ENCODE data around the gene RIPOR3.
A peak's percentile ranks its signal among the peaks of the same experiment; 100 is the strongest.
"Not testable (repeated sequence)": the region's sequence is repeated elsewhere in the genome, so short reads cannot be mapped to it uniquely, and the experiment has no call there.

RIPOR3 gene

GRCh38 chr20:50651676-50652075 lies 39.7 kb downstream of the RIPOR3 start:
- DNase-seq, result no peak

DNA sequence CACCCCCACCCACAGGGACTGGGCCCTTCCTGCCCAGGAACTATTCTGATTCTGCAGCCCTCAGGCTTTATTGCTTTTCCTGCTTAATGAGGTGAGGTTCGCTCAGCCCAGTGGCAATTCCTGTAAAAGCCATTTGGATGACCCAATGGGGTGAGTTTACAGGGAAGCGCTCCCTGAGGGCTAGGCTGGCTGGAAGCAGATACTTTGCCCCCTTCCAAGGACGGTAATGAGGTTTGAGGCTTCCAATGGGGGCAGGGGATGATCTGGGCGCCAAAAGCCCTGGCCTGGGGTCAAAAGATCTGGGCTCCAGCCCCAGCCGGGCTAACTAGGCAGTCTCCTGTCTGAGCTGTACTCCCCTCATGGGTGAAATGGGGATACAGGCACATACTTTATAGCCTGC lies 41.8 kb downstream of the RIPOR3 start:
- no peak for DNase-seq

DNA sequence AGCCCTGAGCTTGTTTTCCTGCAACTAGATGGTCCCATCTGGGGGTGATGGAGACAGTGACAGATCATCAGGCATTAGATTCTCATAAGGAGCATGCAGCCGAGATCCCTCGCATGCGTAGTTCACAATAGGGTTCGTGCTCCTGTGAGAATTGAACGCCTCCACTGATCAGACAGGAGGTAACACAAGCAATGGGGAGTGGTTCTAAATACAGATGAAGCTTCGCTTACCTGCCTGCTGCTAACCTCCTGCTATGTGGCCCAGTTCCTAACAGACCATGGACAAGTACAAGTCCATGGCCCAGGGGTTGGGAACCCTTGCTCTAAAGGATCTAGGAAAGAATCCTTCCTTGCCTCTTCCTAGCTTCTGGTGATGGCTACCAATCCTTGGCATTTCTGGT lies 42.7 kb downstream of the RIPOR3 start:
- DNase-seq, result no peak

GRCh38 chr20:50646483-50646996 lies 44.8 kb downstream of the RIPOR3 start:
- peak; percentile 71 for DNase-seq

DNA sequence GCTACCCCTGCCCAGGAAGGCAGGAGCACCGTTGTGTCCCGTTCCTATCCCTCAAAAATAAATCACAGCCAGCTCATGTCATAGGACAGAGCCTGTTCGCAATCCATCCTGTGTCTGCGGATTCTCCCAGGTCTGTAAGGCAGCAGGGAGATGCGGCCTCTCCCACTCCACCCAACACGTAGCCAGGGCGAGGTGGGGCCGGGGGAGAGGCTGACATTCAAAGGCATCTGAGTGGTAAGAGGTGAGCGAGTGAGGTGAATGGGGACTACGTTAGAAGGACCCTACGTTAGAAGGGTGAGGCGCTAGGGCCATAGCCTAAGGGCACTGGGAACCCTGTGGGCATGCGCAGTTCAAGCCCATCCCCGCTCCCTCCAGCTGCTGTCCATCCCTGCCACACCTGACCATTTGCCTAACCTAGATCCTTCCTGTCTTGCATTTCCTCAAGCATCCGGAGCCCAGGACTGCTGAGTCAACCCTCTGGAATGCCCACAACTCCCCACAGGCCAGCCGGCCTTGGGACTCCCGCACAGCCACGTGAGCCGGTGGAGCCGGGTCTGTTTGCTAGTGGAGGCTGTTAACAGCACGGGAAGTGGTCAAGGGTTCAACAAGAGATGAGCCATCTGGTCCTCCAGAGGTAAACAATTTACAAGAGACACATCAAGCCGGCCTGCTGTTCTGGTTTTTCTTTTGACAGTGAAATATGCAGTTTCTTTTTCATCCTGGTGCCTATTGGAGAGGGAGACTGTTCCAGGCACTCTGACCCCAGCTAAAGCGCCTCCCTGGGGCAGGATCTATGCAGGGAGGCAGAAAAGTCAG lies 45.9 kb downstream of the RIPOR3 start:
- peak; percentile 100 for DNase-seq

DNA sequence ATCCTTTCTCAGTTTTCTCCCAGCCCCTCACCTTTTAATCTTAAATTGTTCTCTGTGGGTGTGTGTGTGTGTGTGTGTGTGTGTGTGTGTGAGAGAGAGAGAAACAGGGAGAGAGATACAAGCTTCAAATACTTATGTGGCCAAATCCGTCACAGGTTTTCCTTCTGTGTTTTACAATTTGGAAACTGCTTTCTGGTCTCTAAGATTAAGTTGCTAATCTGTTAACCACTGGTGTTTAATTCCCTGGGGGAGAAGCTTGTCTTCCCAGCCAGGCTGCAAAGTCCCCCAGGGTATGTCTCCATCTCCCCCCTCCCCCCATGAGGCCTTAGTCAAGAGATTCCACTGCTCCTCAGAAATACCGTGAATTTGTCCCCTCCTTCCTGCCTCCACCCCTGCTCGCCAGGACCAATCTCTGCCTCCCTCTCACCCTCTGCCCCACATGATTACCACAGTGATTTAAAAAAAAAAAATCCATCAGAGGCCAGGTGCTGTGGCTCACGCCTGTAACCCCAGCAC lies 49.0 kb downstream of the RIPOR3 start:
- no peak for DNase-seq

DNA sequence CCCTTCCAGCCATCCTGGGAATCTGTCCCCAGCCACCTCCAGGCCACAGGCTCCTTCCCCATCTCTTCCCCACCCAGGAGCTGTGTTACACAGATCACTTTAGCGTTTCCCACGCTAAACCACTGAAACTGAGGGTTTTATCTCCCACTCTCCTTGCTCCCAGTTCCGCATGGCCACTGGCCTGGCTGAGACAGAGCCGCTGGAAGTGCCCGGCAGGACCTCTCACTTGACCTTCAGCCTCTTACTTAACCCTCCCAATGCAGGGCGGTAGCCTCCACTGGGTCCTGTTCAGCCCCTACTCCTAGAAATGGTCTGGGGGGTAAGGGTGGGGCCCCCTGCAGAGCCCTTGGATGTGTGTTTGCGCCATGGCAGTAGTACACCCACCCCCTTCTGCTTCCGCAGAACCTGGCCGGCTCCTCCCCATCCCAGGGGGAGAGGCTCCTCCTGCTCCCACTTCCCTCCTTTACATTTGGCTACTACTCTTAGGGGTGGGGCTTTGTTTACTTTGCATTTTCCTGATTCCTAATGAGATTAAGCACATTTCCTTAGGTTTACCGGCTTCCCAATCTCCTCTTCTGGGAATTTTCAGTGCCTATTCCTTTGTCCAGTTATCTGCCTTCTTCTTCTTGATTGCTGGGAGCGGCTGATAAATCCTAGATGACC lies 49.6 kb downstream of the RIPOR3 start:
- DNase-seq, result not testable (repeated sequence)

GRCh38 chr20:50639971-50640711 lies 51.2 kb downstream of the RIPOR3 start:
- DNase-seq, result not testable (repeated sequence)

DNA sequence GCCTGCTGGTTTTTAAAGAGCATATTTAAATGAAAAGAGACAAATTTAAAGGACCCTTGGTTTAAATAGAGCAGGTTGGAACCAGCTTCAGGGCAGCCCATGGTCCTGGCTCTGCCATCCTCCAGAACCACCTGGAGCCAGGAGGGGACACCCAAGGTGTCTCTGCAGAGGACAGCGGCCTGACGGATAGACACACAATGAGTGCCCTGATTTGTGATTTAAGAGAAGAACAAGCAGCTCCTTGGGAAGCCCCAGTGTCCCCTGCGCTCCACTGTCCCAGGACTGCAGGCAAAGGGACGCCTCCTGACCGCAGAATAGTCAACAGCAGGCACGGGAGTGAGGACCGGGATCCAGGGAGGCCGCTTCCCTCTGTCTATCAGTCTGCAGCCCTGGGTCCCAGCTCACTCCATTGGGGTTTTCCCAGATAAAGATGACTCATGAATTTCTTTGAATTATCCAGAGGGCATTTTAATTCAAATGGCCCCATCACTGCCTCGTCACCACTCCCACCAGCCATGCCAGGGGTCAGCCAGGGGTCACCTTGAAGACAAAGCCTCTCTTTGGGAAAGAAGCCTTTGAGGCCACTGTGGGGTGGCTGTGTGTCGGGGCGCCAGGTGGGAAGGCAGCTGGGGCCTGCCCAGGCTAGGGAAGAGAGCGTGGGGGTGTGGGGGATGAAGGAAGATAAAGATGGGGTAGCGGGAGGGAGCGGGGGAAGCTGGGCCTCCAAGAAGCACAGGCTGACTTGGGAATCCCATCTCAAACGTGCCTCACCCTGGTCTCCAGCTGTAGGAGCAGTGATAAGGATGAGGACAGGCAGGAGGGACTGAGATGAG lies 53.1 kb downstream of the RIPOR3 start:
- peak; percentile 39 for DNase-seq

DNA sequence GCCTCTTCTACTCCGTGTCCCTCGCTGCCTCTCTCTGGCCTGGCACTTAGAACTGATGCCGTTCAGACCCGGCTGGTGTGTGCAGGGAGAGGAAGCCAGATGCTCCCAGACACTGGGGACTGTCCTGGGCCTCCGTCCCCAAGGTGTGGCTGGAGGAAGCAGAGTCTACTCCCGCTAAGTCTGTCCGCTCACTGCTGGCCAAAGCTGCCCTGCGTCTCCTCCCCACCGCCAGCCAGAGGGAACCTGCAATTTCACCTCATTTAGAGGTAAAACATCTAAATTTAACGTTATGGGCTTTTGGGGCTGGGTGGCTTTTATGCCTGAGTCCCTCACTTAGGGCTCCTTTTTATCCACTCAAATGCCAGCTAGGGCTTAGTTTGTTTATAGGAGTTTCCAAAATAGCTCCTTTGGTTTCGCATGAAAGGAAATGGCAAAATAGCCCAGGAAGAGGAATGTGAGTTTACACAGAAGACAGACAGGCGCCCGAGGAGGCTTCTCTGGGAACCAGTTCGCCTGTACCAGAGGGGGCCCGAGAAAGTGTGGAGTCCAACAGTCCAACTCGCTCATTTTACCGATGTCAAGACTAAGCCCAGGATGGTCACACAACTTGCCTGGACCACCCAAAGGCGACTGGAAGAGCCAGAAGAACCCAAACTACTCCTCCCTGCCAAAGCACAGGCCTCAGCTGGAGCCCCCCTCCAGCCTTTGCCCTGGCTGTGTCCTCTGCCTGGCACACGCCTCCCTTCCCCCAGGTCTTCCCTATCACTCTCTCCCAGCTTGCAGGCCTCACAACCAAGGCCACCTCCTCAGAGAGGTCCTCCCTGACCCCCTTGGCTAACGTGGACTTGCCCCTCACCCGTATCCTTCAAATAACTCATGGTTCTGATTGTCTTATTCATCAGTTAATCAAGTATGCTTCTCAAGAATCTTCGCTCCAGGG lies 54.5 kb downstream of the RIPOR3 start:
- peak; percentile 26 for DNase-seq

DNA sequence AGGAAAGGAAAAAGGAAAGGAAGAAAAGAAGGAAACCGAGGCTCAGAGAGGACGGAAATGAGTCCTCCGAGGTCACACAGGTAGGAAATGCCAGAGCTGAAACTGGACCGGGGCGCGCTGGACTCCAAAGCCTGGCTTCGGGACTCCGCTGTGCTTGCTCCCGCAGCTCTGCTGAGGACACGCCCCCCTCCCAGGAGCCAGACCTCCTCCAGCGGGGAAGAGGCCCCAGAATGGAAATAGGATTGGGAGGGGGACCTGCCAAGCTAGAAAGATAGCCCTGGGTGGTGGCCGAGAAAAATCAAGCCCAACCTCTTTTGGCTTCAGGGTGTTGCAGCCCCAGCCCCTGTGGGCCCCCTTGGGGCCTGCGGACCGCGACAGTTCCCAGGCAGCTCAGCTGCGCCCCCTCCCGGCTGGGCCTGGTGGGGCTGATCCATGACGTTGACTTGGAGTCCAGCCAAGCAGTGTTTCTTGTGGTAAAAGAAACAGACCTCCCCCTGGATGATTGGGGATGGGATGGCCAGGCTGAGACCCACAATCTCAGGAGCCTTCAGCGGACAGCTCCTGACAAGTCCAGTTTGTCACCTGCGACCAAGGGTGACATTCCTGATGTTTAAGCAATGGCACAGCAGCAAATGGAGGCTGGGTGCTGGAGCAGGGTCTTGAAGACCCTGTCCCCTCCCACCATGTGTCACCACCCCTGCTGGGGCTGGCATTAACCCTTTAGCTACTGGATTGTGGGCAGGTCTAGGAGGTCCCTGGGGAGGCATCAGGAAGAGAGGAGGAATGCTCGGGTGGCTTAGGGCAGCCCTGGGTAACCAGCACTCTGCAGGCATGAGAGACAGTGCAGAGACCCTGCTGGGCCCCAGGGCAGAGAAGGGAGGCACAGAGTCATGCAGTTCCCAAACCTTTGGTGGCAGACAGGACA lies 55.4 kb downstream of the RIPOR3 start:
- DNase-seq, result peak; percentile 24

- no peak for DNase-seq
Observed at GRCh38 chr20:50635014-50635557, 56.3 kb downstream of the RIPOR3 start.

DNA sequence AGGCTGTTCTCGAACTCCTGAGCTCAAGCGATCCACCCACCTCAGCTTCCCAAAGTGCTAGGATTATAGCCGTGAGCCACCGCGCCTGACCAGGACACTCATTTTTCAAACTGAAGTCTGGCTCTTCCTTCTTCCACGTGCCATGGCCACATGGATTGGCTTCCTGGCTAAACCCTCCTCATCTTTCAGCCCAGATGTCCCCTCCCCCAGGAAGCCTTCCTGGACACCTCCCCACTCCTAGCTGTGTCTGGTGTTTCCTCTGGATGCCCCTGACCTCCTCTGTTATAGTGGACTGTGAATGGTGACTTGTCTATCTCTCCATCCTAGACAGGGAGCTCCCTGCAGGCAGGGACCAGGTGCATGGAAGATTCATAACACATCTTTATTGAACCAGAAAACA lies 57.2 kb downstream of the RIPOR3 start:
- DNase-seq, result no peak

GRCh38 chr20:50633361-50633760 lies 58.0 kb downstream of the RIPOR3 start:
- DNase-seq, result no peak

GRCh38 chr20:50632701-50633100 lies 58.6 kb downstream of the RIPOR3 start:
- DNase-seq, result no peak

DNA sequence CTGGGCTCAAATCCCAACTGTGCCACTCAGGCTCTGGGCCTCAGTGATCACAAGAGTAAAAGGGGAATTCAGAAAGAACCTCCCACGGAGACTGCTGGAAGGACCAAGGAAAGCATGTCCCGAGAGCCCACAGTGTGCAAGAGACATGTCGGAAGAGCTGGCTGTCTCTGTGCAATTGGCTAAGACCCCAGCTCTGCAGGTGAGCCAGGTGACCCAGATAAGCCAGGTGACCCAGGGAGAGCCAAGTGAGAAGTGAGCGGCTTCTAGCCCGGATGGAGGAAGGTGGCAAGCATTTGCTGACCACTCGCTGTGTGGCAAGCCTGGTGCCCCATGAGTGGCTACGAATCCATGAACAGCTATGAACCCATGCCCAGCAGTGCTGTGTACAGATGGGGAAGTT lies 59.1 kb downstream of the RIPOR3 start:
- no peak for DNase-seq

- DNase-seq, result no peak
Observed at GRCh38 chr20:50630578-50631263, 60.6 kb downstream of the RIPOR3 start.

DNA sequence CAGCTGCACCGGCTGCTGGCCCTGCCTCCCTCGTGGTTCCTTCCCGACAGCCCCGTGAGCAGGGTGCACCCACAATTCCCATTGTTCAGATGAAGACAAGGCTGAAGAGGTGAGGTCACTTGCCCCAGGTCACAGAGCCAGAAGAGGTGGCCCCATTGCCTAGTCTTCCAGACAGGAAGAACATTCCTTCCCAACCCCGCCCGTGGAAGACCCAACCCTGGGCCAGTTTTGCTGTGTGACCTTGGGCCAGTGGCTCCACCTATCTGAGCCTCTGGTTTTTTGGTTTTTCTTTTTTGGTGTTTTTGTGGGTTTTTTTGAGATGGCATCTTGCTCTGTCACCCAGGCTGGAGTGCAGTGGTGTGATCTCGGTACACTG lies 61.7 kb downstream of the RIPOR3 start:
- no peak for DNase-seq
